ENCODE measurements around the gene FGF12.
A peak's percentile ranks its signal among the peaks of the same experiment; 100 is the strongest.

Gene FGF12

DNA sequence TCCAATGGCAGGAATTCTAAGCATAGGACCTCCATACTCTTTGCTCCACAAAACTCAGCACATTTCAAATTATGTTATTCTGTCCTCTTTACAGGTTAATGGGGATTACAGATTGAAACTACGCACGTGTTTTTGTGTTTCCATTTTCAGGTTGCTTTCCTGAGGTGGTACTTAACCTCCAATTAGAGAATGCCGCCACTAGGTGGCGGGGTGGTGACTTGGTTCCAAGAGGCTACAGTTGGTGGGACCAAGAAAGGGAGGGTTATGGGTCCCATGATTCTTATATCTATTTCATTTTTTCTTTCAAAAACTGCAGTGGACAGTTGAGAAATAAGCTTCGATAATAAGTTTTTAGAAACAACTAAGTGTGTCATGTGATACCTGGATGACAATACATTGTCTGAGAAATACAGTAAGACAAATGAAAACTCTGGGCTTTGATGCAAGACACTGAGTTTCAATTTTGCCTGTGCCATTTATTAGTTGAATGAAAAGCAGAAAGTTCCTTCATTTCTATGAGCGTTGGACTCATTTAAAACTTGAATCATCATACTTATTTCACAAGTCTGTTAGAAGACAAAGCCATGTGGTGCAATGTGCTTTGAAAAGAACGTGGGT is 539.0 kb downstream of the FGF12 start:
- peak; percentile 19 for DNase-seq (ENCODE audit: low spot score)

DNA sequence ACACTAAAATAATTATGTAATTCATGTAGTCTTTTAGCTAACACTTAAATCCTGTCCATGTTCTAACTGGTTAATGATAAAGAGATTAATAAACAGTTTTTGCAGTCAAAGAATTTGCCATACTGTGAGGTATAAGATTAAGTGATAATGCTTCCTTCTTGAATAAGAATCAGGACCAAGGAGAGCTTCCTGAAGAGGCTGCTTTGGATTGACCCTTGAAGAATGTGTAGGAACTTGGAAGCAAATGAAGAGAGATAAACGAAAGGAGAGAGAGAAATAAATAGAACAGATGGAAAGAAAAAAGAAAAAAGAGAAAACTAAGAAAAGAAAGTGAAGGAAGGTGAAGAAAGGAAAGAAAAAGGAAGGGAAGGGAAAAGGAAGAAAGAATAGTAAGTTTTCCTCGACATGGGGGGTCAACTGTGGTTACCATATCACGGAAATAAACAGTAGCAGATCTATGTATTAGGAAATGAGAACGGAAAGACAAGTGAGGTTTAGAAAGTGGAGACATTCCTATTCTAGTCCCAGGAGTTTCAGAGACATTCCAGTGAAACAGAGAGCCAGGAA is 539.8 kb downstream of the FGF12 start:
- no peak for DNase-seq (ENCODE audit: low spot score)

DNA sequence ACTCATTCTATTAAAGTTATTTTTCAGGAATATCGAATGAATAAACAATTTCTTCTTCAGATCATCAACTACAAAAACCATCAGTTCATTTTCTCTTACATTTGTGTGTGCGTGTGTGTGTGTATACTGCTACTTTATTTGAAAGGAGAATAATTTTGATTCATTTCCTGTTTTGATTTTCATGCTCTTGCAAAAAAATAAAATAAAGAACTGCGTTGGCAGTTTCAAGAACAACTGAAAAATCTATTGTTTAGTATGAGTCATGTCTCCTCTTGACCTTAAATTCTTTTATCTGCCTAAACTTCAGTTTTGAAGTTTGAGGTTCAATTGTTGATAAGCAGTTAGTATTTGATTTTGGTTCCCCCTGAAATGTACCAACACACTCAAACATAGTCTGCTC is 540.8 kb downstream of the FGF12 start:
- DNase-seq (ENCODE audit: low spot score), result no peak

DNA sequence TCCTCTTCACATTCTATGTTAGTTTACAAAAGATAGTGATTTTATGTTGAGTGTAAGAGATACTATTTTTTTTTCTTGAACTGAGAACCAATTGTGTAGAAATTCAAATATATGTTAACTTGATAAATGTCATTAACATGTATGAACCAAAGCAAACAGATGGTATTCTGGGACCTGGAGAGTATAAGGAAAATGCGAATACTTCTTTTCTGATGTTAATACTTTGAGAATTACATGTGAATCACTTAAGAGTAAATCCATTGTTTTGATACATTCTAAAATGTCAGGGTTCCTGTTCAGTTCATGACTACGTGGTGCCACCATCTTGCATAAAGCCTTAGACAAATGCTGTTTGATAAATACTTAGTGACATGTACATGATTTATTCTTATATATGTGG is 541.3 kb downstream of the FGF12 start:
- DNase-seq (ENCODE audit: low spot score), result no peak

DNA sequence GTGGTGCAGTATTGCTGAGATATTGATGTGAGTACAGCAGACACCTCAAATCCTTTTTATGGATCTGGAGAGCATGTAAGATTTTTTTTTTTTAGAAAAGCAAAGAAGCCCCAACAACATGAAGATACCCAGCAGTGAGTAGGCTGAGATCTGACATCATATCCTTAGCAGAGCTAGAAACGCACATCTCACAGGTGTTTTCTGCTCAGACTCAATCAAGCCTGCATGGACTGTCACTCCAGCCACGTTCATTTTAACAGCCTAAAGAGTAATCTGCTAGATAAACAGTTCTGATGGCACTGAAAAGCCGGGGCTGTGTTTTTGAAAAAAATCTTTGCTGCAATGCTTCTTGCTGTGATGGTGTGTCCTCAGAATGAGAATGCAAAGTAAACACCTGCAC is 544.2 kb downstream of the FGF12 start:
- DNase-seq (ENCODE audit: low spot score), result no peak

DNA sequence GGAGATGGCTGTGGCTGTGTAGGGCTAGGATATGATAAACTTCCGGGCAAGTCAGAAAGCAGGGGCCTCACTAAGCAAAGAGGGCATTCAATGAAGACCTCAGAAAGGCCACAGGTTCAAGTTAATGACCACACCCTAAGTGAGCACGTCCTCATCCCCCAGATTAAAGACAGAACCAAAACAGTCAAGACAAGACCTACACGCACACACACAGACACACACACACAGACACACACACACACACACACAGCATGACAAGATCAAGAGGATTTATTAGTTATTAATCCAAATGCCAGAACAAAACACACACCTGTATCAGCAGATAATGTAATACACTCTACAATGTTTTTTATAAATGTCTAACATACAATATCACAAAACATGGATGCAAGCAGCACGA is 546.2 kb downstream of the FGF12 start:
- no peak for DNase-seq (ENCODE audit: low spot score)

DNA sequence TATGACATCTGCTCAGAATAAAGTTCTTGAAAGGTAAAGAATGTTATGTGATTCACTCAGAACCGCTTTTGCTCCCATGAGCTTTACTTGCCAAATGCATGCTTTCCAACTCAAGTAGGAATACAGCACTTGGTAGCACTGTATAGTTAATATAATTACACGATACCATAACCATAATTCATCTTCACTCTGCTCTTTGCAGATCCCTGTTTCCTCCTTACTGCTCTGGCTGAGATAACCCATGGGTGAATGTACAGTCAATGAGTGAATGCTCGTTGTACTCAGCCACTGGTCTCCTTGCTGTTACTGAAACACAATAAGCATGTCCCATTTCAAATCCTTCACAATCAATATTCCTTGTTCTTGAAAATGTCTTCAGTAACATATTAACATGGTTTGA is 550.0 kb downstream of the FGF12 start:
- DNase-seq (ENCODE audit: low spot score), result no peak

DNA sequence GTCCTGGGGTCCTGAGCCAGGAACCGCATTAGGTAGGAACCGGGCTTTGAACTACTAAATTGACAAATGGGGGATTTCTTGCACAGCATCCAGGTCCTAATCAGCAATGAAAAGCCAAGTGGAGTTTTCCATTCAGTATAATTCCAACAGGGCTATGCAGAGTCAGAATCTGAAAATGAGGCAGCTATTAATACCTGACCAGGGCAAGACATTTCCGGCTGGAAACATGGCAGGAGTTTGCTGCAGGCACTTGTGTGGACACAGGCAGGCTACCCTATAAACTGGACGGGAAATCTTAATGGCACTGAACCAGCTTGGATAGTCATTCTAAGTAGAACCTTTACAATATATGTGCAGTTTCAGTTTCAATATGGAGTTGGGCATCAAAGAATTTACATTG is 553.1 kb downstream of the FGF12 start:
- no peak for DNase-seq (ENCODE audit: low spot score)

DNA sequence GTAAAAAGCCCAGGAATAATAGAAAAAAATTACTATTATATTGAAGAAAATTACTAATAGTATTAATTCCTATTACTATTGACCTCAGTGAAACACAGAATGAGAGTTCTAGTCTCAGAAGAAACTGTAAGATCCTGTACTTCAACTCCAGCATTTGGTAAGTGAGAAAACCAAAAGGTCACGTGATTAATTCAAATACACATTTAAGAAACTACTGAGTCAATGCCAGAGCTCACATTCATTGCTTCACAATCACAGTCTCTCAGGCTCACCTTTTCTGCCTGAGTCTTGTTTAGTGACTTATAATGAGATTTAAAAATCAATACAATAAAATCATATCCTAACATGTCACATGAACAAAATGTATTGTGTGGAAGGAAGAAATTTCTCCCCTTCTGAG is 556.1 kb downstream of the FGF12 start:
- DNase-seq (ENCODE audit: low spot score), result no peak

DNA sequence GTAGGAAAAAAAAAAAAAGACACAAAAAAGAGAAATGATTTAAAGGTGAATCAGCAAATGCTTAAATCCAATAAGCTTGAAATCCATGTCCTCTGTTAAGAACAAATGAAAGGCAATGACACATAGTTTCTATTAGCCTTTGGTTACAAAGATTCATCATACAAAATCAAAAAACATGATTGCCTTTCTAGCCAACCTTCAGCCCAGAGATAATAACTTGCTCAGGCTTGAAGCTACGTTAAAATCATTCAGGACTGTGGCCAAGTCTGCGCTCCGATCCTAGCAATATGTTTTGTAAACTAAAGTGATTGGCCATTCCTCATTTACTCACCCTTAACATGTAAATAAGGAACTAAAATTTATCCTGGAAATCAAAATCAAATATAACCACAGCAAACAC is 556.7 kb downstream of the FGF12 start:
- DNase-seq (ENCODE audit: low spot score), result no peak

DNA sequence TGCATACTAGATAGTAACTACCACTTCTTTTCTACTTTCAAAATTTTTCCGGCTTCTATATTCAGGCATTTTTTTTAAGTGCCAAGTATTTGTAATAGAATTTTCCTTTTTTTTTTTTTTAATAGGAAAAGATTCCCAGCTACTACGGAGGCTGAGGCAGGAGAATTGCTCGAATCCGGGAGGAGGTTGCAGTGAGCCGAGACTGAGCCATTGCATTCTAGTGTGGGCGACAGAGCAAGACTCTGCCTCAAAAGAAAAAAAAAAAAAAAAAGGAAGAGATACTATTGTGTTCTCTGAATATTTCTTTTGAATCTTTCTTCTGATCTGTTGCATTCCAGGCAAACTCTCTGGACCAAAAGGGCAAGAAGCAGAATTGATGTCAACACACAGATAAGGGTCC is 557.3 kb downstream of the FGF12 start:
- no peak for DNase-seq (ENCODE audit: low spot score)

DNA sequence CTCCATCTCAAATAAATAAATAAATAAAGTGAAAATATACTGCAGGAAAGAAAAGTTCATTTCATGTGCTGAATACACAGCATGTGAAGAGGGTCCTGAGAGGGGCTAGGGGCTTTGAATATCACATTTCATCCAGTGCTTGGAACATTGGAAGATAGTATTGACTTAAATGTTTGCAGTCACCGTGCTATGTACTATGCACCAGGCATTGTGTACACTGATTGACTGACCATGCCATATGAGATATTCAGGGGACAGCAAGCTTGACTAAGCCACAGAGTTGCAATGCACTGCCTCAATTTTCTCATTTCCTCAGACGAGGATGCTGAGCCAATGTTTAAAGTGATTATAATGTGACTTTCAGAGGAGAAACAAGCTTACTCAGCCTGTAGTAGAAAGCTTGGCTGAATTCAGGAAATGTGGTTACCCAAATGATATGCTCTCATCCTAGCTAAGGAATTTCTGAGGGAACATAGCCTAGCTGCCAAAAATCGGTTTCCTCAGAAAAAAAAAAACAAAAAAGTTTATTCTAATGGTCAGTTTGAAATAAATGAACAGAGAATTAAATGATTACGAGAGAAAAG is 557.9 kb downstream of the FGF12 start:
- DNase-seq (ENCODE audit: low spot score), result no peak

DNA sequence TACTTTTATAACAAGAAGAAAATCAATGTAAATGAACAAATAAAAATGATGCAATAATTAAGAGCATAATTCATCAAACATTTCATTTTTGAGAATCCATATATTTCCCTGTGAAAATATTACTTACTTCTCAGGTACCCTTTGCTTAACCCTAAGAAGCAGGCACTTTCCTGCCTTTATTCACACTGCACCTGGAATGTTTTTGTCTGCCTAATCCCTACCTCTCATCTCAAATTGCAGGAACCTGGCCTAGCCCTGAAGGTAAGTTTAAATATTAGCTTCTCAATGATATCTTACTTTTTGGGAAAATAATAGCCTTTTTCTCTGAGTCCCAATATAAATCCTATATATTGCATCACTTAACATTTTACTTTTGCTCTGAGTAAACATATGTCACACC is 559.1 kb downstream of the FGF12 start:
- DNase-seq (ENCODE audit: low spot score), result no peak

DNA sequence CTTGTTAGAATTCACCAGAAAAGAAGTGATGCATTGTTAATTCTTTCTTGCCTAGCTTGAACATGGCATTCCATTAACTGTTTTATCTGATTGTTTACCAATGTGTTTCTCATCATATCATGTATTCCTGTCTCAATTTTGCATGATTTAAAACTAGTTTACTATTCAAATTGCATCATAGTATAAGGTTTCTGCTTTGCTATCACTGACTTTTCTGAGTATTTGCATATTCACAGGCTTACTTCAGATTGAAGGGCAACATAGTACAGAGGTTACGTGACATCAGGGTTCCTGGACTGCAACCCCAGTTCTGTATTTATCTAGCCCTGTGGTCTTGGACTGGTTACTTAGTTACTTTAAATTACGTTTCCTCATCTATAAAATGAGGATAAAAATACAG is 561.8 kb downstream of the FGF12 start:
- no peak for DNase-seq (ENCODE audit: low spot score)

DNA sequence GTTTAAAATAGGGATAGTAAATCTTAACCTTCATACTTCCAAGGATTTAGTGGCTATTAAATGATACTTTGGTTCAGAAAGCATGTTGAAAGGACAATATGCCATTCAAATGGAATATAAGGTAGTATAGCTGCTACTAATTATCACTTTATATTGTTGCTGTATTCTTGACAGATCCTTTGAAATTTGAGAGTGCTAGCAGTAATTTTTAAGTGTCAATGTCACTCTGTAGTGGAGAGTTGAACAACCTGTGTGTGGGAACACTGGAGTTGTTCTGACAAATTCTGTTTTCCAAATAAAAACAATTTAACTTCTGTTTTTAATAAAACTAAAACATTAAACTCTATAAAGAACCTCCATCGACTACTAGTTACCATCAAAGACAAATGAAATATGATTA is 565.7 kb downstream of the FGF12 start:
- DNase-seq (ENCODE audit: low spot score), result no peak

DNA sequence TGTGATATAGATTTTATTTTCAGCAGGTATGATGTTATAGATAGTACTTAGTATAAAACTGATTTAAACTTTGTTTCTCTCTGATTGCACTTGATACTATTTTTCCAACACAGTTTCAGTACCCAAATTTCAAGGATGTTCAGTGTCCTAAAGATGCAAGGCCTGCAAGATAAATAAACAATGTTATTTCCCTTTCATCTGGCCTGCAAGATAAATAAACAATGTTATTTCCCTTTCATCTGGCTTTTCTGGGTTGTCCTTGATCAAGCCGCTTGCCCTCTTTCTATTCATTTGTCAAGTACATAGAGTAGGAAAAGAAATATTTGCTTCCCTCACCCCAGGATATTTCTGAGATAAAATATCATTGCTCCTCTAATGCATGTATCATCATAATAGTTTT is 571.0 kb downstream of the FGF12 start:
- DNase-seq (ENCODE audit: low spot score), result no peak

DNA sequence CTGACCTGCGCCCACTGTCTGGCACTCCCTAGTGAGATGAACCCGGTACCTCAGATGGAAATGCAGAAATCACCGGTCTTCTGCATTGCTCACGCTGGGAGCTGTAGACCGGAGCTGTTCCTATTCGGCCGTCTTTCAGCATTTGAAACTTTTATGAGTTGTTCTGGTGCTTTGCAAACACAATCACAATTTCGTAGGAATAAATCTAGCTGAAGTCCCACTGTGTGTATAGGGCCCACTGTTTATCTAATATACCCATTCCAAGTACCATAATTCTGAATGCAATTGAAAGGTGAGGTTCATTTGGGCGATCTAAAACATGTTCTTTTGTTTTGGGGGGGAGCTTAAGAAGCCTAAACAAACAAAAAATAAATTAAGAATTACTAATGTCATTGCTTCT is 572.1 kb downstream of the FGF12 start:
- DNase-seq (ENCODE audit: low spot score), result no peak

DNA sequence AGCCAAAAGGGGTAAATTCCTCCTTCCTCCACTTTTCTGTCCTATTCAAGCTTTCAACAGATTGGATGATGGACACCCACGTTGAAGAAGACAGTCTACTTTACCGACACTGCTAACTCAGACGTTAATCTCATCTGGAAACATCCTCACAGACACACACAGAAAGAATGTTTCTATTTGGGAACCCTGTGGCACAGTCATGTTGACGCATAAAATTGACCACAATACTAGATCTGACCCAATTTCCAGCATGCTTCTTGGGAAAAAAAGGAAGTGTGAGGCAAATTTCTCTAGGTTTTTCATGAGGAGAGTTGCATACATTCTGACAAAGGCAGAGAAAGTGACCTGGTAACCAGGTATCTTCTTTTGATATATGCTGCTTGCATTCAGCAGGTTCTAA is 594.1 kb downstream of the FGF12 start:
- DNase-seq (ENCODE audit: low spot score), result no peak

DNA sequence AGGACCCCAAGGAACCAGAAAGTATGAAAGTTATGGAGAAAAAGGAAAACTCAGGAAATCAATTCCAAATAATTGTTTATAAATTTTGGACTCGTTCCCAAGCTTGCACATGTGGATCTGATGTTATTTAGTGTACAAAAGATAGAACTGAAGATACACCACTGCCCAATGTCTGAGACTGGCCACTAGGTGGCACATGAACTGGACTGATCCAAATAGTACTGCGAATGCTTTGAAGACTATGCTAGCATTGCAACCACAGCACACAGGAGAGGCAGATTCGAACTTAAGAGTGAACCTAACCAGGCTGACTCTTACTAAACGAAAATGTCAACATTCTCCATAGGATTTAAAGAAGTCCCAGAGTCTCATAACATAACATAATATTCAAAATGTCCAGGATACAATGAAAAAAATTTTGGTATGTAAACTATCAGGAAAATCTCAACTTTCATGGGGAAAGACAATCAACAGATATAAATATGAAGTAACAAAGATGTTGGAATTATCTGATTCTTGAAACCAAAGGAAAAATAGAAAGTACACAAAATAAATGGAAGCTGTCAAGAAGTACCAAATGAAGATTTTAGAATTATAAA is 596.7 kb downstream of the FGF12 start:
- no peak for DNase-seq (ENCODE audit: low spot score)

DNA sequence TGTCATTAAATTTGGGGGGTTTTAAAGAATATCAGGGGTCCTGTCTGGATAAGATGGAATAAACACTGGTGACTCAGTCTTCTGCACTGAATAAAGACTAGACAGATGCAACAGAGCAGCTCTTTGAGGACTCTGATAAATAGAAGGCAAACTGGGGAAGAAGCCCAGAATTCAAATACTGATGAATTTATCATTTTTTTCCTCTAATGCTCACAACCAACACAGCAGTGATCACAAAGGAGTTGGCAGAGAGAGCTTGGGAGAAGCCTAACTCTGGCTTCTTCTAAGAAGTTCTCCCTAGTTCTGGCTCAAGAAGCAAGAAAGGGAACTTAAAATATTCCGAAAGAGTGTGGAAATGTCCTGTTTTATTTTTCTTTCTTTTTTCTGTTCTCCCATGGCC is 597.8 kb downstream of the FGF12 start:
- no peak for DNase-seq (ENCODE audit: low spot score)

DNA sequence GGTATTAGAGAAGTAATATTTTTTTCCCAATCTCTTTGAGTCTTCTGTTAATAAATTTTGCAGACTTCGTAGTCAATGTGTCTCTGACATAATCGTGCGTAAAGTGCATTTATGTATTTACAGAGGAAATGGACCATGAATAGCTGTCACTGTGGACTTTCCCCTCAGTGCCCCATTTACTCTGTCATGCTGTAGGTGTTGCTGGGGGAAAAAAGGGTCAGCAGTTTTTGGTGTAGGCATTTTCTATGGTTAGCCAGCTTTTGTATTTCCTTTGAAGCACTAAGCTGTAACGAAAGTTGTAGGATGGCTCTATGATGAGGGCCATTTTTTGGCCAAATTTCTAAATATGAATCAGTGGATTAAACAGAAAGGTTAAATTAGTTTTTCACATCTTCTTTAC is 598.4 kb downstream of the FGF12 start:
- DNase-seq (ENCODE audit: low spot score), result peak; percentile 16

DNA sequence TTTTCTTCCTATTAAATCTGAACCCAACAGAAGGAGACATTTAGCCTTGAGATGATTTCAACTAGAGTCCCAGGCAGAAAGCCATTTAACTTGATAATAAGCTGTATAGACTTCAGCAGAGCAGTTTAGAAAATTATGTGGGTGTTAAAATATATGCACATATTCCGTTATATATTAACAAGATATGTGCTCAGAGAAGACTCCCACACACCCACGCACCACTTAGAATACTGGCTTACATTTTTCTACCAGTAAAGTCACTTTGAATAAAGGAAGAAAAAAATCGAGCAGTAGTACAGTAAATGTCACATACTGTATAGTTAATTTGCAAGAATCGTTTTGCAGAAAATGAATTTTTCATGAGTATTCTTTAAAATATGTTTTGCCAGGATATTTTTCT is 599.3 kb downstream of the FGF12 start:
- DNase-seq (ENCODE audit: low spot score), result no peak

DNA sequence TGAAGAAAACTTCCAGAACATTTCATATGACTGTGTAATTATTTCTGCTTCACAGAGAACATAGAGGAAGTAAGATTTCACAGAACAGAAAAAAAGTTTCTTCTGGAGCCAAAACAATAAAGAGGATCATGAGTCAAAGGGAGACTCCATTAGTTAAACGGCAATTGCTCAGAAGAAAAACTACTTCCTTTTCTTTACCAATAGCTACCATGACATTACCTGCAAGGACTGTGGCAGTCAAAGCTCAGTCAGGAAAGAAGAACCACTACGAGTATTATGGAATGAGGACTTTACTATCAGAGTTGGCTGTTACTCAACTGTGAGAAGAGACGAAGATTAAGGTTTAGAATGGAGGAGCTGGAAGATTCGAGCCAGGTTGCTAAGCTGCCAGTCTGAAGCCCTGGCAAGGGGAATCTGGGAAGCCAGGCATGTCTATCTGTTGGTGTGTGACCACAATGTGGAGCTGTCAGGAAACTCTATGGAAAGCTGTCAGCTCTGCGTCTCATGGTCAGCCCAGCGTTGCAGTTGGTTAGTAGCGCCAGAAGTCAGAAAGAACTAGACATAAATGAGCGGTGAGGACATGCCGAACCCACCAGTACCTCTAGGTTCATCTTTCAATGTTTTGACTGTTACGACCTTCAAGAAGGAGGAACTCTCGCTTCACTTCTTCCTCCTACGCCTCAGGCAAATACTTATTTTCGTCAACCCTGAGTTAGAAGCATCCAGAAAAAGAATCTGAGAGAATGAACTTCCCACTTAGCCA is 604.3 kb downstream of the FGF12 start:
- no peak for DNase-seq (ENCODE audit: low spot score)
